Measurements from ENCODE around the gene EDN3. TPM values are rescaled to one million over a fixed set of nuclear protein-coding genes. Genes with fewer than 3 reads are reported as not detected.

The EDN3 gene
- total RNA-seq, 1 donor from 2014 or later = not detected

GRCh38 chr20:59318201-59318790 lies 17.9 kb downstream of the EDN3 start:
- TF ChIP-seq, protein P1, sequence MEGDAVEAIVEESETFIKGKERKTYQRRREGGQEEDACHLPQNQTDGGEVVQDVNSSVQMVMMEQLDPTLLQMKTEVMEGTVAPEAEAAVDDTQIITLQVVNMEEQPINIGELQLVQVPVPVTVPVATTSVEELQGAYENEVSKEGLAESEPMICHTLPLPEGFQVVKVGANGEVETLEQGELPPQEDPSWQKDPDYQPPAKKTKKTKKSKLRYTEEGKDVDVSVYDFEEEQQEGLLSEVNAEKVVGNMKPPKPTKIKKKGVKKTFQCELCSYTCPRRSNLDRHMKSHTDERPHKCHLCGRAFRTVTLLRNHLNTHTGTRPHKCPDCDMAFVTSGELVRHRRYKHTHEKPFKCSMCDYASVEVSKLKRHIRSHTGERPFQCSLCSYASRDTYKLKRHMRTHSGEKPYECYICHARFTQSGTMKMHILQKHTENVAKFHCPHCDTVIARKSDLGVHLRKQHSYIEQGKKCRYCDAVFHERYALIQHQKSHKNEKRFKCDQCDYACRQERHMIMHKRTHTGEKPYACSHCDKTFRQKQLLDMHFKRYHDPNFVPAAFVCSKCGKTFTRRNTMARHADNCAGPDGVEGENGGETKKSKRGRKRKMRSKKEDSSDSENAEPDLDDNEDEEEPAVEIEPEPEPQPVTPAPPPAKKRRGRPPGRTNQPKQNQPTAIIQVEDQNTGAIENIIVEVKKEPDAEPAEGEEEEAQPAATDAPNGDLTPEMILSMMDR (IDR thresholded peaks at IDR 0.05) = no peak
- H3K4me3 Mint-ChIP-seq = no peak overlapping the region

DNA sequence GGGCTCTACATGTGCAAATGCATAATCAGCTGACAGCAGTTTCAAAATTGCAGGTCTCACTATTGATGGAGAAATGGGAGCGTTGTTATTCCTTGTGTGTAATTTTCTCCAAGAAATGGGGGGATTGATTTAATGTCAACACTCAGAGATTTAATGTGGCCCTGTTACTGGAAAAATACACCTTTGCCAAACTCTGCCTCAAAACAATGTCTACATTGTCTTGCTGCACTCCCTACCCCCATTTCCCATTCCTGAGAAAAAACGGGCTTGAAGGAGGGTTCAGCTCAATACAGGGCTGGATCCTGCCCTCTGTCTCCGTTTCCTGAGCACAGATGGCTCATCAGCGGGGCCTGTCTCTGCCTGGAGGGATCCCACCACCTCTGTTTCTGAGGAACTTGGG lies 18.4 kb downstream of the EDN3 start:
- H3K4me1 Mint-ChIP-seq = no peaks in the 10 kb centered on the region
- intact Hi-C loops (cut with micrococcal nuclease) = no loop called here

More at GRCh38 chr20:59318201-59318790, 17.9 kb downstream of the EDN3 start:
- CTCF ChIA-PET = no interaction called here
- DNase-seq (no peak), ATAC-seq (ENCODE audit: low read depth) (no peak)
- Mint-ChIP-seq H3K27me3 (peaks cover 2% of the 10 kb centered on the region), H3K27ac (no peak overlapping the region), H3K9me3 (no peaks in the 10 kb centered on the region), H3K36me3 (ENCODE audit: low read depth) (no peaks in the 10 kb centered on the region), H3K4me1 (no peaks in the 10 kb centered on the region)
- POLR2A ChIA-PET = no interaction called here
- intact Hi-C loops (cut with micrococcal nuclease) = no loop called here

GRCh38 chr20:59320426-59320825 lies 20.0 kb downstream of the EDN3 start:
- ChIA-PET CTCF (no interaction called here), POLR2A (no interaction called here)
- H3K27me3 Mint-ChIP-seq = no peaks in the 10 kb centered on the region
- TF ChIP-seq, protein P1 (IDR thresholded peaks at IDR 0.05) = no peak
- ATAC-seq (ENCODE audit: low read depth) = no peak
- no peak overlapping the region for H3K4me3 Mint-ChIP-seq
- DNase-seq = no peak
- H3K9me3 Mint-ChIP-seq = no peaks in the 10 kb centered on the region
- intact Hi-C loops (cut with micrococcal nuclease) = no loop called here
- no peaks in the 10 kb centered on the region for H3K4me1 Mint-ChIP-seq
- H3K27ac Mint-ChIP-seq = no peak overlapping the region
- no peaks in the 10 kb centered on the region for H3K36me3 Mint-ChIP-seq (ENCODE audit: low read depth)

More for the DNA sequence above, 18.4 kb downstream of the EDN3 start:
- TF ChIP-seq, protein P1 (IDR thresholded peaks at IDR 0.05) = no peak
- CTCF ChIA-PET = no interaction called here
- Mint-ChIP-seq H3K4me3 (no peak overlapping the region), H3K27ac (no peak overlapping the region), H3K27me3 (peaks cover 2% of the 10 kb centered on the region), H3K36me3 (ENCODE audit: low read depth) (no peaks in the 10 kb centered on the region), H3K9me3 (no peaks in the 10 kb centered on the region)
- DNase-seq = no peak
- POLR2A ChIA-PET = no interaction called here
- no peak for ATAC-seq (ENCODE audit: low read depth)

DNA sequence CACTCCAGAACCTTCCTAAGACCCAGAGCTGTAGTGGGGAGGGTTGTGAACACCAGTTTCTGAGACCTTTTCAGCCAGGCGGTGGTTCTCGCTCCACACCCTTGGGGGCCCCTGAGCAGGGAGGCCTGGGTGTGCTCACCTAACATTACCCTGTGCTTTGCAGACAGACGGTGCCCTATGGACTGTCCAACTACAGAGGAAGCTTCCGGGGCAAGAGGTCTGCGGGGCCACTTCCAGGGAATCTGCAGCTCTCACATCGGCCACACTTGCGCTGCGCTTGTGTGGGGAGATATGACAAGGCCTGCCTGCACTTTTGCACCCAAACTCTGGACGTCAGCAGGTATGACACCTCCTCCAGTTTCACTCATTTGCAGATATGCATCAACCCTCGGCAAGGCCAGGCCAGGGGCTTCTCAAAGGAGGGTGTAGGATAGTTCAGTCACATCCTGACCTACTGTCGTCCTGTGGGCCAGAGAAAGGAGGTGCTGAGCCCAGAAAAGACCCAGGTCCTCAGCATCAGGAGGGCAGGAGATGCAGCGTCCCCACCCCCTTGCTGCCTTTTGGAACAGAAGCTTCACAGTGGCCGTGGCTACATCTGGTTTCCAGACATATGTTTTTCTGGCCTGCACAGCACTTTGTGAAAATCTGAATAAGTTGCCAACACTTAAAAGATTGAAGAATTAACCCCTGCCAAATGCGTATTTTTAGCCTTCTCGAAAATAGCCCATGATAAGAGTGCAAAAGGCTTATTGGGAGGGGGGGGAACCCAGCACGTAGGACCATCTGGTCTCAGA lies 20.6 kb downstream of the EDN3 start:
- POLR2A ChIA-PET = no interaction called here
- no peaks in the 10 kb centered on the region for H3K9me3 Mint-ChIP-seq
- no peak overlapping the region for H3K27ac Mint-ChIP-seq
- H3K4me3 Mint-ChIP-seq = no peak overlapping the region
- CTCF ChIA-PET = no interaction called here
- no peaks in the 10 kb centered on the region for H3K36me3 Mint-ChIP-seq (ENCODE audit: low read depth)
- H3K27me3 Mint-ChIP-seq = no peaks in the 10 kb centered on the region
- DNase-seq (no peak), ATAC-seq (ENCODE audit: low read depth) (no peak)
- TF ChIP-seq, protein P1 (IDR thresholded peaks at IDR 0.05) = no peak
- H3K4me1 Mint-ChIP-seq = no peaks in the 10 kb centered on the region
- intact Hi-C loops (cut with micrococcal nuclease) = no loop called here

- H3K36me3 Mint-ChIP-seq (ENCODE audit: low read depth) = no peaks in the 10 kb centered on the region
- H3K27me3 Mint-ChIP-seq = peaks cover 1% of the 10 kb centered on the region
- H3K27ac Mint-ChIP-seq = no peak overlapping the region
- TF ChIP-seq, protein P1 (IDR thresholded peaks at IDR 0.05) = no peak
- ChIA-PET POLR2A (no interaction called here), CTCF (no interaction called here)
- intact Hi-C loops (cut with micrococcal nuclease) = no loop called here
- no peak for ATAC-seq (ENCODE audit: low read depth)
- DNase-seq = no peak
- no peak overlapping the region for H3K4me3 Mint-ChIP-seq
- no peaks in the 10 kb centered on the region for H3K4me1 Mint-ChIP-seq
- H3K9me3 Mint-ChIP-seq = no peaks in the 10 kb centered on the region
Measured at GRCh38 chr20:59322081-59322480, 21.7 kb downstream of the EDN3 start.
